Measurements from ENCODE around the gene COBL.

DNA sequence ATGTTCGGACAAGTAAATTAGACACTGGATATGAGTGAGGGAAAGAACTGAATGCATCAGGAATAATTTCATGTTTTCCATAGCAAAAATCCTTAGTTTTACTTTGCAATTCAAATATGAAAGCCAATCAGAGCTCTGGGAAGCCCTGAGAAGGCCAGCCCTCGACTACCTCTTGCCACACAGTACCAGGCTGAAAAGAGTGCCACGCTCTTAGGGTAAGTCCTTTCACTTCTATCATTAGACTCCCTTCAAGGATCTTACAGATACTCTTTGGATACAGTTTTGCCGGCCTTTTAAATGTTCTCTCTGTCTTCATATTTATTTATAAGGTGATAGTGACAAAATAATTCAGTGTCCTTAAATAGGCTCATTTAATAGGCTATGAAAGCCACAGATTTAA is 1.9 kb downstream of the COBL start:
- no peak for TF ChIP-seq CTCF (IDR thresholded peaks at IDR 0.05)
- TF ChIP-seq POLR2A (IDR thresholded peaks at IDR 0.05) = no peak

Measured in uterus (tissue), 2 donors.